Activated CD8-positive, alpha-beta memory T cell treated with anti-CD3 and anti-CD28 coated beads, Interleukin-2, amount 50 U/mL, for 24 hours (primary cell): Measurements from ENCODE around the gene RAB3GAP2.
"Not testable (repeated sequence)": the region's sequence is repeated elsewhere in the genome, so short reads cannot be mapped to it uniquely, and the experiment has no call there.

Experiments used
- DNase-seq: peaks from one replicate; pipeline ENCODE4 v3.0.0-alpha.2; 2020; ENCODE audit errors: extremely low read depth

The RAB3GAP2 gene

GRCh38 chr1:220236278-220236677, 36.0 kb downstream of the RAB3GAP2 start:
- not testable (repeated sequence) for DNase-seq

- no peak for DNase-seq
These were observed 36.8 kb downstream of the RAB3GAP2 start for GRCh38 chr1:220235462-220235861.

GRCh38 chr1:220233927-220234326, 38.3 kb downstream of the RAB3GAP2 start:
- DNase-seq = no peak

DNA sequence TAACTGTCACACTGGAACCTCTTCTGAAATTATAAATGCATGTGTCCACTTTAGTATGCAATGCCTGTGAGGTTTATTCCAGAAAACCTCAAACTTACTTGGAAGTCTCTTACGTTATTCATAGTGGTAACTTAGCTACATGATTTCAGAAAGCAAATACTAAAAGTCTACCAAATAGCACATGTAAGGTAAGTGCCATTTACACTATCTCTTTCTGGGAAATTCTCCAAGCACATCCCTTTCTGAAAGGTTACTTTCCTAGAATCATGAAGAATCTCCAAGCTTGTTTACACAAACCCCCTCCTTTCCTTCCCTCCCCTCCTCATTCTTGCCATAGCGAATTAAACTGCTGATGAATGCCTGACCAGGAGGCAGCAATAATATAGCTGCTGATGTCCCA, 42.5 kb downstream of the RAB3GAP2 start:
- DNase-seq = no peak

- DNase-seq = no peak
These were observed 44.9 kb downstream of the RAB3GAP2 start for GRCh38 chr1:220227393-220227792.

- DNase-seq = no peak
These were observed 45.5 kb downstream of the RAB3GAP2 start for GRCh38 chr1:220226752-220227151.

DNA sequence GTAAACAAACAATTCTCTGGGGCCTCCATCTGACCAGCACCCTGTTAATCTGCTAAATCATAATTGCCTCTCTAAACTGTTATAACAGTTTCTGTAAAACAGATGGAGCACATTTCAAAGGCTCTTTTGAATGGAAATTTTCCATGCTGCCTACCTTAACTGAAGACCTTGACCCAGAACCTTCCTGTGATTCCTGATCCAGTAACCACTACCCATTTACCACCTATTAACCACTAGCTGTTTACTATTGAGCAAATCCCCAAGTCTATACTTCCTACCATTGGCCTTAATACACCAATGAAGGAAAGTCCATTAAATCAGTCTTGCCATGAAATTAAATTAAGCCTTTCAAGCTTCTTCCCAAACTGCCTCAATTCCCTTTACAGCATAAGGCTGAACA, 46.3 kb downstream of the RAB3GAP2 start:
- DNase-seq = no peak

DNA sequence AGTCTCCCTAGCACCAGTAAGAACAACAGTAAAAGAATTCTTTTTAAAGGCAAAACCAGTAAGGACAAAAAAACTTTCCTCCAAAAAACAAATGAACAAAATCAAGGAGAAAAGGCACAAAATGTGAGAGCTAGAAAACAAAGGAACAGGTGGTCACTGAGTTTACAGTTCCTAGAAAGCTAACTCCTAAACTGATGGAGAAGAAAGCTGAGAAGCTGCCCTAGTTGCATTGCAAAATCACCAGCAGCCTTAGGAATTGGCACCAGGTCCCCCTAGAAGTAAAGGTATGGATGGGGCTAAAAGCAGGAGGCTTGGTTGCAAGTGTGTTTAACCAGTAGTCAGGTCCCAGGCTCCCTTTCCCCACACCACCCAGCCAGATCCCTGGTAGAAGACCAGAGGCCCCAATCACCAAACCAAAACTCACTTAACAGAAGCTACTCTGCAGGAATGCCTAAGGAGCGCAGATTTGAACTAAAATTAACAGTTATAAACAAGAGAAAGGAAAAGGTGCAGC, 47.6 kb downstream of the RAB3GAP2 start:
- no peak for DNase-seq

GRCh38 chr1:220224033-220224432, 48.2 kb downstream of the RAB3GAP2 start:
- no peak for DNase-seq

GRCh38 chr1:220222939-220223338, 49.3 kb downstream of the RAB3GAP2 start:
- DNase-seq = no peak

- no peak for DNase-seq
These were observed 50.6 kb downstream of the RAB3GAP2 start for GRCh38 chr1:220221670-220222069.

- DNase-seq = no peak
These were observed 51.0 kb downstream of the RAB3GAP2 start for GRCh38 chr1:220221269-220221668.

- DNase-seq = not testable (repeated sequence)
These were observed 51.6 kb downstream of the RAB3GAP2 start for GRCh38 chr1:220220699-220221040.

DNA sequence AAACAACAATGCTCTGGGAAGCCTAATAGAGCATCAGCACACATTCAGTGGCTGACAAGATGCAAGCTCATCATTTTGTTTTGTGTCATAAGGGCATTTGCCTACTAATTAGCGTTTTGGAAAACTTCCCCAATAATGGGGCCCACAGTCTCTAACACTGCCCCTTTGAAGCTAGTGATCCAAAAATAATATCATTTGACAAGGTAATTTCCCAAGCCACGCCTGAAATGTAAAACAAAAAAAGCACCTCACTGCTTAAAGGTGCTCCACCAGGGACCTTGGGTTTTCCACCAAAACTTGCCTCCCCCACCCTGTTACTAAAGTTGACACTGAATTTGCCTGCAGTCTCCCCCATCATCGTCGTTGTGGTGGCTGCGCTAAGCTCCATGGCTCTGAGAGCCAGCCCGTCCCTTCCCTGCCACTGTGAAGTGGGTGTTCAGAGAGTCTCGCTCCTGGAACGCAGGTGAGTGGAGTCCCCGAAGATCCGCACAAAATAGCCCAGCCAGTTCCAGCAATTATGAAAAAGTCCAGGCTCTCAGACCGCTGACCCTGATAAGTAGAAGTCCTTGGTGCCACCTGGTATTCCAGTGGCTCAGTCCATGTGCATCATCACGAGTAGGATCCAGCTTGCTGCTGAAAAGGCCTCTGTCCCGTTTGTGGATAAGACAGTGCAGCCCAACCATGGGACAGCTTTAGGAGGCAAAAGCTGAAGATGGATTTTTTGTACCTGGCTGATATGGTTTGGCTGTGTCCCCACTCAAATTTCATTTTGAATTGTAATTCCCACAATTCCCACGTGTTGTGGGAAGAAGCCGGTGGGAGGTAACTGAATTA, 52.2 kb downstream of the RAB3GAP2 start:
- no peak for DNase-seq

- no peak for DNase-seq
These were observed 53.2 kb downstream of the RAB3GAP2 start for GRCh38 chr1:220219136-220219442.

DNA sequence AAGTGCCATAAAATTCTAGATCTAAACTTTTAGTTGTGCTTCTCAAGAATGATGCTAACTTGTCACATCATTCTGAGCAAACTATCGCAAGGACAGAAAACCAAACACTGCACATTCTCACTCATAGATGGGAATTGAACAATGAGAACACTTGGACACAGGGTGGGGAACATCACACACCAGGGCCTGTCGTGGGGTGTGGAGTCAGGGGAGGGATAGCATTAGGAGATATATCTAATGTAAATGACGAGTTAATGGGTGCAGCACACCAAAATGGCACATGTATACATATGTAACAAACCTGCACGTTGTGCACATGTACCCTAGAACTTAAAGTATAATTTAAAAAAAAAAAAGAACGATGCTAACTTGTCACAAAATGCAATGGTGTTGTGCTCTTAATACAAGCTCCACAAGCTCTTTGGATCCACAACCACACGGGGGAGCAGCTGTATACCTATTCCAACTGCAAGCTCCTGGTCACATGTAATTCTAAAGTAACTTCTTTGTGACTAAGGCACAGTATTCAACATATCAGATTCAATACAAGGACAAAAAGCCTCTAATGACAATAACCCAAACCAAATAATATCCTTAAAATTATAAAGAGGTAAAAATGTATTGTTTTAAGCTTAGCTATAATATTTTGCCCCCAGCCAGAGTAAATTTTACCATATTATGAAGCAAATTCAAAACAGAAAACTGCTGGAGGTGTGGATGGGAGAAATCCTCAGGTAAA, 53.7 kb downstream of the RAB3GAP2 start:
- DNase-seq = peak; percentile 4

DNA sequence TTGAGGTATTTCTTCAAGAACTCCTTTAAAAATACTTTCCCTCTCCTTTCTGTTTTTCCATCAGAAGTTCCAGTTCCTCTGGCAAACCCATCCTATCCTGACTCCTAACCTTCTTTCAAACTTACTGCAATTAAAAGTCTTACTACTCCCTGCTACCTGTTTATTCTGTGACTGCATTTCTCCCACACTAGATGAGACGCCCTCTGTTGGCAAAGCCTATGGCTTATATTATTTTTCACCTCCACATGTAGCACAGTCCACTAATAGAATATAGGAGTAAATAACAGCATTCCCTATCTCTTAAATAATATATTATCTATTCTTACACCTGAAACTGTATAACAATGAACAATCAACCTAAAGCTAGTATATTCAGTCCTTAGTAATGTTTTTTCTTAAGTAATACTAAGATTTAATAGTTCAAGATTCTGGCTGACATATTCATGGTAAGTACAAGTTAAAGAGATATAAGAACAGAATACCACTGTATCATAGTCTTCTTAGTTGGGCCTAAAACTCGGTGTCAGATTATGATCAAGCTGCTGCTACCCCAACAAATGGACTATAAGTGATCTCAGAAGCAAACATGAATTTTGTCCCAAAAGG, 54.8 kb downstream of the RAB3GAP2 start:
- no peak for DNase-seq

GRCh38 chr1:220213382-220213983, 58.8 kb downstream of the RAB3GAP2 start:
- no peak for DNase-seq

DNA sequence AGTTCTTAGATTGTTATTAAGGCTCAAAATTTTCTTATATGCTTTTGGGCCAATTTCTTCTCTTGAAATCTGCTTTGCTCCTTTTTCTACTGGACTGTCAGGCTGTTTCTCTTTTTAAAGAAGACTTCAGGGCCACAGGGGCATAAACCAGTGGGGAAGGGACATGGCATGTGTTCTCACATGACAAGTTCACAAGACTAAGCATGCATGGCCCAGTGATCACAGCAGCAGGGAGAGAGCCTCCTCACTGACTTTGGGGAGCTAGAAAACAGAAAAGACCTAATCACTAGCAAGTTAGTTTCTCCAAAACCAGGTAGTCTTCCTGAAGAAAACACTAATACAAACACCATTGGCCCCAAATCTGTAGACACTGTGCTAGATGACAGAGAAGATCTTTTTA, 64.8 kb downstream of the RAB3GAP2 start:
- DNase-seq = no peak

DNA sequence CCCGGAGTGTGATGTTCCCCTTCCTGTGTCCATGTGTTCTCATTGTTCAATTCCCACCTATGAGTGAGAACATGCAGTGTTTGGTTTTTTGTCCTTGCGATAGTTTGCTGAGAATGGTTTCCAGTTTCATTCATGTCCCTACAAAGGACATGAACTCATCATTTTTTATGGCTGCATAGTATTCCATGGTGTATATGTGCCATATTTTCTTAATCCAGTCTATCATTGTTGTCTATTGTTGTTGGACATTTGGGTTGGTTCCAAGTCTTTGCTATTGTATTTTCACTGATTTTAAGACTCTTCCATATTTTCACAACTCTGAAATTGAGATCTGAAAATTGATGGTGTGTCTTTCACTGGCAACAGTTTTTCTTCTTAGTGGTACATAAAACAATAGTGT, 67.5 kb downstream of the RAB3GAP2 start:
- not testable (repeated sequence) for DNase-seq

DNA sequence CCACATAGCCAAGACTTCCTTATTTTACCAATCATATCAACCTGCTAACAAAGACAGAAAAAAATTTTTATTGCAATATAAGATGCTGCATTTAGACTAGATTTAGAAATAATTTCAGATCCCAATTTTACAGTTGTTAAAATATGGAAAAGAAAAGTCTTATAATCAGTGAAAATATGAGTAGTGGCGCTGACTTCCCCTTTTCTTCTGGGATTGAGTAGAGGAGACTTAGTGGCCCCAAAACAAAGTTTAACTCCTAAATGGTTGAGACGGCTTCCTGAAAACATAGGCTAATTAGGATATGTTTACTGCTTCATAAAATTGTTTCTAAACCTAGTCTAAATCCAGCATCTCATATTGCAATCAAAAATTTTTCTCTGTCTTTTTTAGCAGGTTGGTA, 68.4 kb downstream of the RAB3GAP2 start:
- DNase-seq = no peak
